Measurements from ENCODE around the gene UBE2L3. TPM values are rescaled to one million over a fixed set of nuclear protein-coding genes. Genes with fewer than 3 reads are reported as not detected.
"Not testable (repeated sequence)": the region's sequence is repeated elsewhere in the genome, so short reads cannot be mapped to it uniquely, and the experiment has no call there.

UBE2L3 gene
- total RNA-seq, 2 donors from 2014 or later, result 56.8 to 78.7 TPM

DNA sequence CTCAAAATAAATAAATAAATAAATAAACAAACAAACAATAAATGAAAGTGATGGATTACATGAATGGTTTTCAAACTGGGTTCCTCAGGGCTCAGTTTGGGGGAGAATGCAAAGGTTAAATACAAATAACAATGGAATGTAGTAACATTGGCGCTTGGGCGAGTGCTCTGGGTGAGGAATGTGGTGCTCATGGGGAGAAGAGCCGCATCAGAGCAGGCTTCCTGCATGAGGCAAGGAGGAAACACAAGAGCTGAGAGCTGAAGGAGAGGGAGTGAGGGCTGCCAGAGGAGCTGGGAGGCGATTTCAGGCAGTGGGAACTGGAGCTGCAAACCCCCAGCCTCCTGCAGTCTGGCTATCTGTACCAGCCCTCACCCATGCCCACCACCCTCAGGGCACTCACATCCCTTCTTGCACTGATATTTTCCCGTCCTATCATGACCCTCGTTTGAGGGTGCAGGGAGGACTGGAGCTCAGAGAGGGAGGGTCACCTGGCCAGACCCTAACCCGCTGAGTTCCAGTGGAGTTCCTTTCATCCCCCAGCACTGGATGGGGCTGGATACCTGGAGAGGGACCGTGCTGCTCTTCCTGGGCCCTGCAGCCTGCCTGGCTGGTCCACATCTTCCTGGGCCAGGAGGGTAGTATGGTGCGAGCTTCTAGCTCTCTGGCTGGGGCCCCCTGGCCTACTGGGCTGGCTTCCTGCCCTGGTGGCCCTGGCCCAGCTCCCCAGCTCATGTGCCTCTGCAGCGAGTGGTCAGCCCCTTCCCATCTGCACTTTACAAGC, 8.0 kb upstream of the UBE2L3 start:
- intact Hi-C loops (cut with DNase I); H3K27me3 ChIP-seq; H3K4me1 ChIP-seq; H3K9me3 ChIP-seq; H3K36me3 ChIP-seq; H3K4me3 ChIP-seq; DNase-seq; H3K9ac ChIP-seq (ENCODE audit: low read depth in 2 of 2, low read length in 2 of 2); H3K27ac ChIP-seq: not testable (repeated sequence)

- H3K27me3 ChIP-seq; H3K9ac ChIP-seq (ENCODE audit: low read depth in 2 of 2, low read length in 2 of 2); H3K36me3 ChIP-seq; intact Hi-C loops (cut with DNase I); H3K4me1 ChIP-seq; DNase-seq; H3K27ac ChIP-seq; H3K4me3 ChIP-seq; H3K9me3 ChIP-seq: not testable (repeated sequence)
Measured at GRCh38 chr22:21560657-21561056, 6.9 kb upstream of the UBE2L3 start.

DNA sequence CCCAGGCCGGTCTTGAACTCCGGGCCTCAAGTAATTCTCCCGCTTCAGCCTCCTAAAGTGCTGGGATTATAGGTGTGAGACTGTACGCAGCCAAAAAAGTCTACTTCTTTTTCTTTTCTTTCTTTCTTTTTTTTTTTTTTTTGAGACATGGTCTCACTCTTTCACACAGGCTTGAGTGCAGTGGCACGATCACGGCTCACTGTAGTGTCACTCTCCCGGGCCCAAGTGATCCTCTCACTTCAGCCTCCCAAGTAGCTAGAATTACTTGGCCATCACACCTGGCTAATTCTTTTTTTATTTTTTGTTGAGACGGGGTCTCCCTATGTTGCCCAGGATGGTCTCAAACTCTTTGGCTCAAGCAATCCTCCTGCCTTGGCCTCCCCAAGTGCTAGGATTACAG, 3.6 kb upstream of the UBE2L3 start:
- H3K27me3 ChIP-seq, result no peaks in the 10 kb centered on the region
- intact Hi-C loops (cut with DNase I), result no loop called here

GRCh38 chr22:21564411-21564810, 3.1 kb upstream of the UBE2L3 start:
- Histone ChIP-seq H3K9ac (ENCODE audit: low read depth in 2 of 2, low read length in 2 of 2) (no peak overlapping the region), H3K4me1 (no peaks in the 10 kb centered on the region), H3K27me3 (no peaks in the 10 kb centered on the region), H3K27ac (no peak overlapping the region), H3K4me3 (no peak overlapping the region), H3K9me3 (no peaks in the 10 kb centered on the region), H3K36me3 (no peaks in the 10 kb centered on the region)
- intact Hi-C loops (cut with DNase I), result no loop called here
- no peak for DNase-seq
- TF ChIP-seq CTCF (IDR thresholded peaks at IDR 0.05), result no peak

More for the DNA sequence above, 3.6 kb upstream of the UBE2L3 start:
- H3K4me1 ChIP-seq, result no peaks in the 10 kb centered on the region
- no peak for TF ChIP-seq CTCF (IDR thresholded peaks at IDR 0.05)
- no peaks in the 10 kb centered on the region for H3K36me3 ChIP-seq
- no peaks in the 10 kb centered on the region for H3K9me3 ChIP-seq
- no peak overlapping the region for H3K9ac ChIP-seq (ENCODE audit: low read depth in 2 of 2, low read length in 2 of 2)
- no peak for DNase-seq
- no peak overlapping the region for H3K4me3 ChIP-seq
- no peak overlapping the region for H3K27ac ChIP-seq

DNA sequence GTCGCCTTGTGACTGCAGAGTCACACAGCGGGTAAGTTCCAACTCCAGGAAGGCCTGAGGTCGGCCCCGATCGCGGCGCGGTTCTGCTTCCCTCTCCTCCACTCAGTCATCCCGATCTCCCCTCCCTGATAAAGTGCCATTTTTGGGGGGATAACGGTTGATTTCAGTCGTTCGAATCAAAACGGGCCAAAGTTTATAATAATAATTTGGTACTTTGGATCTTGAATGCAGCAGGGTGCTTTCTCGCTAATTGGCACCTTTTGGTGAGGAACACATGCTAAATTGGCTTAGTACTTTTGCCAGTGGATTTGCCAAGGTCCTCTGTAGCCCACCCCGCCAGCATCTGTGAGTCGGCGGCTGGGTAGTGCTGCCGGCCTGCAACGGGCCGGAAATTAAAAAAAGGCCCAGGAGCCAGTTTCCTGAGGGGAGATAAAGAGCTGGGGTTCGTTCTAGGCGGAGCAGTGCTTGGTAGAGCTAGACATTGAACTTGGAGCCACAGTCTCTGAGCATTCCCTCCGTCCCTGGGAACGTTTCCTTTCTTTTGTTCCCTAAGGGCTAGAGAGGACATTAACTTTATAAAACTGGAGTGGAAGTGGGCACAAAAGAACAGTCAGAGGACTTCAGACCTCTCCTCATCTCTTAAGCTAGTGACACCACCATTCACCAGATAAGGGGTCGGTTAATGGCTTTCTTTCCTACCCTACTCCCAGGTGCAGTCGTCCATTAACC, 997 bp downstream of the UBE2L3 start:
- H3K9me3 ChIP-seq, result no peaks in the 10 kb centered on the region
- peak overlapping the region; percentile 89 for H3K27ac ChIP-seq
- no peaks in the 10 kb centered on the region for H3K27me3 ChIP-seq
- peak overlapping the region; percentile 83 to 92 for H3K9ac ChIP-seq (ENCODE audit: low read depth in 2 of 2, low read length in 2 of 2)
- no peak for TF ChIP-seq CTCF (IDR thresholded peaks at IDR 0.05)
- H3K4me1 ChIP-seq, result peaks cover 12% of the 10 kb centered on the region
- H3K36me3 ChIP-seq, result no peaks in the 10 kb centered on the region
- H3K4me3 ChIP-seq, result peak overlapping the region; percentile 92
- peak; percentile 32 for DNase-seq
- intact Hi-C loops (cut with DNase I), result no loop called here

DNA sequence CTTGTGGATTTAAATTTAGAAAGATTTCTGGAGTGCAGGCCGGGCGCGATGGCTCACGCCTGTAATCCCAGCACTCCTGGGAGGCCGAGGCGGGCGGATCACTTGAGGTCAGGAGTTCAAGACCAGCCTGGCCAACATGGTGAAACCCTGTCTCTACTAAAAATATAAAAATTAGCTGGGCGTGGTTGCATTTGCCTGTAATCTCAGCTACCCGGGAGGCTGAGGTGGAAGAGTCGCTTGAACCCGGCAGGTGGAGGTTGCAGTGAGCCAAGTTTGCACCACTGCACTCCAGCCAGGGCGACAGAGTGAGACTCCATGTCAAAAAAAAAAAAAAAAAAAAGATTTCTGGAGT, 1.5 kb downstream of the UBE2L3 start:
- H3K27ac ChIP-seq, result peak overlapping the region; percentile 89
- H3K36me3 ChIP-seq; intact Hi-C loops (cut with DNase I); DNase-seq; H3K27me3 ChIP-seq; H3K9me3 ChIP-seq: not testable (repeated sequence)
- H3K9ac ChIP-seq (ENCODE audit: low read depth in 2 of 2, low read length in 2 of 2), result peak overlapping the region; percentile 83 to 92
- peaks cover 17% of the 10 kb centered on the region for H3K4me1 ChIP-seq
- H3K4me3 ChIP-seq, result peak overlapping the region; percentile 92

All from colonic mucosa (tissue), 4 donors.